HCT116 (cell line): ENCODE results near the gene HAO1. TPM values are rescaled to one million over a fixed set of nuclear protein-coding genes. Genes with fewer than 3 reads are reported as not detected.

Experiments
- ATAC-seq: fragments of 200-7000 bp; cut with Tn5 transposase; 2 replicates; pipeline ENCODE4 v1.9.1; 2020; ENCODE audit warnings: mild to moderate bottlenecking, moderate library complexity
- BruUV-seq: library from RNA; stranded (reverse); fragments of 400-500 nt; replicated peaks from 2 replicates; lab custom pipeline; 2021; lab: Mats Ljungman, UMichigan
- CTCF ChIA-PET: fragments of 300-600 bp; sonication (Branson Sonifier 250); formaldehyde crosslinking; loops from one replicate; lab custom pipeline; 2021; ENCODE audit warnings: antibody characterized with exemption; lab: Charles Lee
- POLR2A ChIA-PET: fragments of 300-600, 350-600 bp; sonication (Branson Sonifier 250); formaldehyde crosslinking; loops from one replicate; lab custom pipeline; 2021; ENCODE audit warnings: antibody characterized with exemption; lab: Charles Lee
- RAD21 ChIA-PET, 2 experiments: fragments of 300-600 bp; sonication (Branson Sonifier 250); formaldehyde crosslinking; loops; one replicate each; lab custom pipeline; 2023; ENCODE audit warnings: low total read pairs in 2 of 2; ENCODE audit not compliant: uncharacterized antibody in 2 of 2, unreplicated experiment in 2 of 2, low non-redundant PET in 1 of 2; lab: Charles Lee
- DNase-seq: peaks from one replicate; pipeline ENCODE4 v3.0.0-alpha.2; 2010; ENCODE audit warnings: low read depth, low spot score
- H2AFZ ChIP-seq: fragments of 200-600 bp; shearing (Covaris generic), sonication (generic); 2 replicates; pipeline ENCODE4 v1.6.1; 2017; ENCODE audit warnings: low read depth, mixed run types, mixed read lengths, antibody characterized with exemption, low read length; ENCODE audit not compliant: poor library complexity, severe bottlenecking
- H3K27ac ChIP-seq: 2 replicates; pipeline ENCODE4 v1.5.1; 2012; ENCODE audit warnings: low read depth, low read length
- H3K27me3 ChIP-seq: fragments of 200-600 bp; sonication (generic); 2 replicates; pipeline ENCODE4 v1.6.1; 2016; ENCODE audit warnings: mixed run types, low read length, mixed read lengths; ENCODE audit not compliant: insufficient read depth
- H3K36me3 ChIP-seq, 2 experiments: fragments of 200-500 bp in 1 of 2; fragments of 200-600 bp in 1 of 2; sonication (Bioruptor generic) in 1 of 2; sonication (generic) in 1 of 2; 2 replicates each; pipeline versions ENCODE4 v1.5.1 to v1.6.1; 2014 to 2016; ENCODE audit warnings: low read length in 2 of 2, inconsistent platforms in 1 of 2, mixed read lengths in 1 of 2, mixed run types in 1 of 2; ENCODE audit not compliant: insufficient read depth in 2 of 2, control insufficient read depth in 1 of 2
- H3K4me1 ChIP-seq, 2 experiments: fragments of 200-600 bp in 1 of 2; sonication (generic) in 1 of 2; 2 replicates each; pipeline versions ENCODE4 v1.5.1 to v1.6.1; 2012 to 2017; ENCODE audit warnings: low read length in 2 of 2, inconsistent platforms in 1 of 2, mild to moderate bottlenecking in 1 of 2, mixed read lengths in 1 of 2, mixed run types in 1 of 2, moderate library complexity in 1 of 2; ENCODE audit not compliant: insufficient read depth in 2 of 2, control insufficient read depth in 1 of 2
- H3K4me2 ChIP-seq: fragments of 200-600 bp; sonication (generic); 2 replicates; pipeline ENCODE4 v1.6.1; 2017; ENCODE audit warnings: mixed run types, low read length, mixed read lengths
- H3K4me3 ChIP-seq, 2 experiments: fragments of 200-600 bp in 1 of 2; sonication (generic) in 1 of 2; replicated peaks in 1 of 2; 2 replicates each; pipeline ENCODE4 v1.5.1; 2011 to 2016; ENCODE audit warnings: low read length in 2 of 2, control low read depth in 1 of 2, low read depth in 1 of 2, mild to moderate bottlenecking in 1 of 2, mixed read lengths in 1 of 2, mixed run types in 1 of 2
- H3K79me2 ChIP-seq: fragments of 200-600 bp; sonication (generic); 2 replicates; pipeline ENCODE4 v1.6.1; 2017; ENCODE audit warnings: mild to moderate bottlenecking, mixed run types, low read length, moderate library complexity, mixed read lengths; ENCODE audit not compliant: insufficient read depth
- H3K9ac ChIP-seq: fragments of 200-600 bp; sonication (generic); 2 replicates; pipeline ENCODE4 v1.6.1; 2016; ENCODE audit warnings: low read length, mixed read lengths
- H3K9me2 ChIP-seq: fragments of 200-600 bp; sonication (generic), shearing (Covaris generic); 2 replicates; pipeline ENCODE4 v1.6.1; 2017; ENCODE audit warnings: mixed run types, mild to moderate bottlenecking, moderate library complexity; ENCODE audit not compliant: insufficient read depth
- H3K9me3 ChIP-seq, 2 experiments: fragments of 200-500 bp in 1 of 2; fragments of 200-600 bp in 1 of 2; sonication (Bioruptor generic) in 1 of 2; sonication (generic) in 1 of 2; 2 replicates each; pipeline ENCODE4 v1.6.1; 2014 to 2017; ENCODE audit warnings: low read length in 2 of 2, mixed read lengths in 2 of 2, inconsistent platforms in 1 of 2, low read depth in 1 of 2, mild to moderate bottlenecking in 1 of 2, mixed run types in 1 of 2, moderate library complexity in 1 of 2; ENCODE audit not compliant: control insufficient read depth in 1 of 2, insufficient read depth in 1 of 2
- H4K20me1 ChIP-seq: fragments of 200-600 bp; sonication (generic), shearing (Covaris generic); 2 replicates; pipeline ENCODE4 v1.6.1; 2017; ENCODE audit warnings: mixed run types, mild to moderate bottlenecking, moderate library complexity; ENCODE audit not compliant: insufficient read depth
- ATF3 ChIP-seq: IDR thresholded peaks from 2 replicates; pipeline ENCODE4 v1.6.1; 2012
- CEBPB ChIP-seq: IDR thresholded peaks from 2 replicates; pipeline ENCODE4 v1.6.1; 2012; ENCODE audit warnings: low read depth
- EGR1 ChIP-seq: IDR thresholded peaks from 2 replicates; pipeline ENCODE4 v1.6.1; 2012; ENCODE audit warnings: low read depth
- ELF1 ChIP-seq: IDR thresholded peaks from 2 replicates; pipeline ENCODE4 v1.6.1; 2012; ENCODE audit warnings: low read depth, borderline replicate concordance
- EZH2phosphoT487 ChIP-seq: fragments of 200-600 bp; IDR thresholded peaks from 2 replicates; pipeline ENCODE4 v1.6.1; 2018; ENCODE audit warnings: antibody characterized with exemption, borderline replicate concordance
- POLR2A ChIP-seq: IDR thresholded peaks from 2 replicates; pipeline ENCODE4 v1.7.0; 2011; ENCODE audit warnings: borderline replicate concordance; ENCODE audit not compliant: insufficient read depth, insufficient read length; ENCODE audit errors: extremely low read depth
- POLR2AphosphoS5 ChIP-seq: IDR thresholded peaks from 2 replicates; pipeline ENCODE4 v1.6.1; 2011; ENCODE audit warnings: mild to moderate bottlenecking, low read depth, low read length, moderate library complexity
- RAD21 ChIP-seq: IDR thresholded peaks from 2 replicates; pipeline ENCODE4 v1.6.1; 2012; ENCODE audit warnings: low read depth, mild to moderate bottlenecking
- SIN3A ChIP-seq: IDR thresholded peaks from 2 replicates; pipeline ENCODE4 v1.6.1; 2012; ENCODE audit warnings: low read depth
- SP1 ChIP-seq: IDR thresholded peaks from 2 replicates; pipeline ENCODE4 v1.6.1; 2012; ENCODE audit warnings: low read depth
- SRF ChIP-seq: IDR thresholded peaks from 2 replicates; pipeline ENCODE4 v1.6.1; 2012; ENCODE audit warnings: low read depth
- ZNF274 ChIP-seq: fragments of 200-500 bp; sonication (Bioruptor generic); IDR thresholded peaks from 2 replicates; pipeline ENCODE4 v1.6.1; 2014; ENCODE audit warnings: mild to moderate bottlenecking, low read depth, low read length, inconsistent platforms
- intact Hi-C: fragments of 100-400 bp; cut with micrococcal nuclease; formaldehyde crosslinking; loops from 2 replicates; pipeline ENCODE4 v1.10.0; 2022
- total RNA-seq: library from RNA; stranded (reverse); gene quantifications from one replicate; pipeline ENCODE4 v1.2.1, GENCODE V29; 2021; ENCODE audit not compliant: unreplicated experiment
- TF ChIP-seq, protein P1 (sequence below), 3 experiments: fragments of 200-600 bp in 1 of 3; sonication (generic) in 1 of 3; IDR thresholded peaks in 2 of 3; conservative IDR thresholded peaks in 1 of 3; 2 replicates each; pipeline ENCODE4 v1.5.1; 2012 to 2017; ENCODE audit warnings: low read depth in 2 of 3, low read length in 2 of 3, antibody characterized with exemption in 1 of 3, borderline replicate concordance in 1 of 3, control low read depth in 1 of 3, mild to moderate bottlenecking in 1 of 3, mixed read lengths in 1 of 3, mixed run types in 1 of 3, moderate library complexity in 1 of 3; ENCODE audit not compliant: insufficient read depth in 1 of 3
- TF ChIP-seq, protein P2 (sequence below): IDR thresholded peaks from 2 replicates; pipeline ENCODE4 v1.6.1; 2012; ENCODE audit warnings: low read depth

The HAO1 gene
- total RNA-seq, 1 experiment from 2014 or later: 0.12 TPM

DNA sequence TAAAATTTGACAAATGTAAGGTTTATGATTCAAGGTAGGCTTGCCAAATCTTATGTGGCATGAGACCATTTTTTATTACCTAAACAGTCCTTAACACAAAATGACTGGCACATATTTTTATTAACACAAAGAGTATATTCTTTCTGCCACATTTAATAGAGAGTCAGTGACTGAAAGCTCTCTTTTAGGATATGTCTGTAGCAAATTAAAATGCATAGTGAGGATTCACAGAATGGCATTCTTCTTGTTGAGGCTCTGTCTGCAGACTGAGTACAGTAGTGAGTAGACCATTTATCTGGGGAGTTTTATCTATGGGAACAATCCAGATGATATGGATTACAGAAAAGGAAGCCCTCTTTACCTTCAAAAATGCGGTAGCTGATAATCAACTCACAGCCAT, 56.5 kb downstream of the HAO1 start (continued):
- TF ChIP-seq, protein P1, sequence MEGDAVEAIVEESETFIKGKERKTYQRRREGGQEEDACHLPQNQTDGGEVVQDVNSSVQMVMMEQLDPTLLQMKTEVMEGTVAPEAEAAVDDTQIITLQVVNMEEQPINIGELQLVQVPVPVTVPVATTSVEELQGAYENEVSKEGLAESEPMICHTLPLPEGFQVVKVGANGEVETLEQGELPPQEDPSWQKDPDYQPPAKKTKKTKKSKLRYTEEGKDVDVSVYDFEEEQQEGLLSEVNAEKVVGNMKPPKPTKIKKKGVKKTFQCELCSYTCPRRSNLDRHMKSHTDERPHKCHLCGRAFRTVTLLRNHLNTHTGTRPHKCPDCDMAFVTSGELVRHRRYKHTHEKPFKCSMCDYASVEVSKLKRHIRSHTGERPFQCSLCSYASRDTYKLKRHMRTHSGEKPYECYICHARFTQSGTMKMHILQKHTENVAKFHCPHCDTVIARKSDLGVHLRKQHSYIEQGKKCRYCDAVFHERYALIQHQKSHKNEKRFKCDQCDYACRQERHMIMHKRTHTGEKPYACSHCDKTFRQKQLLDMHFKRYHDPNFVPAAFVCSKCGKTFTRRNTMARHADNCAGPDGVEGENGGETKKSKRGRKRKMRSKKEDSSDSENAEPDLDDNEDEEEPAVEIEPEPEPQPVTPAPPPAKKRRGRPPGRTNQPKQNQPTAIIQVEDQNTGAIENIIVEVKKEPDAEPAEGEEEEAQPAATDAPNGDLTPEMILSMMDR (IDR thresholded peaks at IDR 0.05 in 2 of 3, conservative IDR thresholded peaks at IDR 0.05 in 1 of 3; ENCODE audit: borderline replicate concordance in 1 of 3, insufficient read depth in 1 of 3, low read depth in 2 of 3, low read length in 2 of 3): no peak
- TF ChIP-seq SRF: no peak
- TF ChIP-seq ELF1: no peak
- no peak for TF ChIP-seq SP1
- TF ChIP-seq ATF3: no peak
- TF ChIP-seq SIN3A: no peak

DNA sequence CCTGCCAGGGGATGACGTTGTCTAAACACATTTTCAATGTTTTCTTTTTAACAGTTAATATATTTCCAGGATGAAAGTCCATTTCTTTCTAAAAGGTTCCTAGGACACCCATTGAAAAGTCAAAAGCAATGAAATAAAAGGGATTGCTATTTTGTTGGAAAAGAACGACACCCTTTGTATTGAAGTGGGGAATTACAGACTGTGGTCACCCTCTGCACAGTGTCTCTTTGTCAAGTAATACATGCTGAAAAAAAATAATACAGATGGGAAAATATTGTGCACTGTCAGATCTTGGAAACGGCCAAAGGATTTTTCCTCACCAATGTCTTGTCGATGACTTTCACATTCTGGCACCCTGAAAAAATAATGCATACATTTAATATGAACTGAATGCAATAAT, 56.9 kb downstream of the HAO1 start:
- Histone ChIP-seq H3K27ac (no peak overlapping the region), H3K4me1 (no peaks in the 10 kb centered on the region), H3K27me3 (no peaks in the 10 kb centered on the region; the same call in 1 of the 2 replicates), H4K20me1 (no peaks in the 10 kb centered on the region; the same call in 1 of the 2 replicates), H3K4me3 (no peak overlapping the region), H3K9ac (no peak overlapping the region), H3K9me2 (no peaks in the 10 kb centered on the region), H3K4me2 (no peak overlapping the region), H3K79me2 (no peaks in the 10 kb centered on the region), H2AFZ (no peak overlapping the region), H3K9me3 (no peaks in the 10 kb centered on the region), H3K36me3 (no peaks in the 10 kb centered on the region)
- DNase-seq: no peak
- ChIA-PET CTCF (no interaction called here), POLR2A (no interaction called here), RAD21 (no interaction called here)
- intact Hi-C loops: no loop called here
- ATAC-seq: no peak
- no TSS peak for BruUV-seq
- no peak for TF ChIP-seq SP1
- no peak for TF ChIP-seq ELF1
- no peak for TF ChIP-seq EGR1
- TF ChIP-seq CEBPB: no peak
- no peak for TF ChIP-seq RAD21
- TF ChIP-seq EZH2phosphoT487: no peak
- TF ChIP-seq ATF3: no peak
- TF ChIP-seq ZNF274: no peak
- no peak for TF ChIP-seq POLR2AphosphoS5
- no peak for TF ChIP-seq SRF
- no peak for TF ChIP-seq SIN3A
- TF ChIP-seq, protein P1 (IDR thresholded peaks at IDR 0.05 in 2 of 3, conservative IDR thresholded peaks at IDR 0.05 in 1 of 3; ENCODE audit: borderline replicate concordance in 1 of 3, insufficient read depth in 1 of 3, low read depth in 2 of 3, low read length in 2 of 3): no peak
- TF ChIP-seq, protein P2, sequence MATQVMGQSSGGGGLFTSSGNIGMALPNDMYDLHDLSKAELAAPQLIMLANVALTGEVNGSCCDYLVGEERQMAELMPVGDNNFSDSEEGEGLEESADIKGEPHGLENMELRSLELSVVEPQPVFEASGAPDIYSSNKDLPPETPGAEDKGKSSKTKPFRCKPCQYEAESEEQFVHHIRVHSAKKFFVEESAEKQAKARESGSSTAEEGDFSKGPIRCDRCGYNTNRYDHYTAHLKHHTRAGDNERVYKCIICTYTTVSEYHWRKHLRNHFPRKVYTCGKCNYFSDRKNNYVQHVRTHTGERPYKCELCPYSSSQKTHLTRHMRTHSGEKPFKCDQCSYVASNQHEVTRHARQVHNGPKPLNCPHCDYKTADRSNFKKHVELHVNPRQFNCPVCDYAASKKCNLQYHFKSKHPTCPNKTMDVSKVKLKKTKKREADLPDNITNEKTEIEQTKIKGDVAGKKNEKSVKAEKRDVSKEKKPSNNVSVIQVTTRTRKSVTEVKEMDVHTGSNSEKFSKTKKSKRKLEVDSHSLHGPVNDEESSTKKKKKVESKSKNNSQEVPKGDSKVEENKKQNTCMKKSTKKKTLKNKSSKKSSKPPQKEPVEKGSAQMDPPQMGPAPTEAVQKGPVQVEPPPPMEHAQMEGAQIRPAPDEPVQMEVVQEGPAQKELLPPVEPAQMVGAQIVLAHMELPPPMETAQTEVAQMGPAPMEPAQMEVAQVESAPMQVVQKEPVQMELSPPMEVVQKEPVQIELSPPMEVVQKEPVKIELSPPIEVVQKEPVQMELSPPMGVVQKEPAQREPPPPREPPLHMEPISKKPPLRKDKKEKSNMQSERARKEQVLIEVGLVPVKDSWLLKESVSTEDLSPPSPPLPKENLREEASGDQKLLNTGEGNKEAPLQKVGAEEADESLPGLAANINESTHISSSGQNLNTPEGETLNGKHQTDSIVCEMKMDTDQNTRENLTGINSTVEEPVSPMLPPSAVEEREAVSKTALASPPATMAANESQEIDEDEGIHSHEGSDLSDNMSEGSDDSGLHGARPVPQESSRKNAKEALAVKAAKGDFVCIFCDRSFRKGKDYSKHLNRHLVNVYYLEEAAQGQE: no peak
- TF ChIP-seq POLR2A: no peak
